Activated CD4-positive, alpha-beta T cell treated with anti-CD3 and anti-CD28 coated beads for 36 hours (primary cell): ENCODE measurements around the gene CFAP43. TPM values are rescaled to one million over a fixed set of nuclear protein-coding genes. Genes with fewer than 3 reads are reported as not detected.

ENCODE experiments used
- ATAC-seq: fragments of 200-7000 bp; cut with Tn5 transposase; one replicate; pipeline ENCODE4 v1.10.0; 2021; ENCODE audit warnings: mild to moderate bottlenecking, moderate library complexity
- CTCF ChIA-PET: fragments of 350-600 bp; sonication (Branson Sonifier 250); formaldehyde crosslinking; loops from one replicate; lab custom pipeline; 2021; ENCODE audit warnings: antibody characterized with exemption; lab: Charles Lee
- POLR2A ChIA-PET: fragments of 350-600 bp; sonication (Branson Sonifier 250); formaldehyde crosslinking; loops from one replicate; lab custom pipeline; 2021; ENCODE audit warnings: antibody characterized with exemption, inconsistent platforms; lab: Charles Lee
- DNase-seq: peaks from one replicate; pipeline ENCODE4 v3.0.0-alpha.2; 2020
- H3K27ac Mint-ChIP-seq: one replicate; pipeline ENCODE4 v1.8.0; 2021; ENCODE audit warnings: mixed read lengths
- H3K27me3 Mint-ChIP-seq: one replicate; pipeline ENCODE4 v1.8.0; 2021; ENCODE audit warnings: mixed read lengths
- H3K36me3 Mint-ChIP-seq: one replicate; pipeline ENCODE4 v1.8.0; 2021; ENCODE audit warnings: low read depth, mixed read lengths
- H3K4me1 Mint-ChIP-seq: one replicate; pipeline ENCODE4 v1.8.0; 2021; ENCODE audit warnings: mixed read lengths
- H3K4me3 Mint-ChIP-seq: one replicate; pipeline ENCODE4 v1.8.0; 2021; ENCODE audit warnings: mild to moderate bottlenecking, moderate library complexity, mixed read lengths
- H3K9me3 Mint-ChIP-seq: one replicate; pipeline ENCODE4 v1.8.0; 2021; ENCODE audit warnings: low read depth, mixed read lengths
- intact Hi-C, 2 experiments: fragments of 100-400 bp; cut with DNase I in 1 of 2; cut with micrococcal nuclease in 1 of 2; formaldehyde crosslinking; loops; one replicate each; pipeline versions ENCODE4 v1.14.2 to v1.15.1; 2022 to 2024; cut with DNase I, micrococcal nuclease
- total RNA-seq, 2 experiments: library from RNA; stranded (reverse); gene quantifications; one replicate each; pipeline ENCODE4 v1.2.3, GENCODE V29; 2021

Gene CFAP43
- total RNA-seq, 2 experiments from 2014 or later: 0.09 TPM

- H3K27ac Mint-ChIP-seq: no peak overlapping the region
- H3K36me3 Mint-ChIP-seq: no peaks in the 10 kb centered on the region
- H3K4me3 Mint-ChIP-seq: no peak overlapping the region
- no peaks in the 10 kb centered on the region for H3K9me3 Mint-ChIP-seq
- no peak for DNase-seq
- ChIA-PET CTCF (interaction anchor here (2.5 kb wide), 1 partner anchor 20 kb away, joined by 10 read pairs; the partner anchor contains the start of gene SFR1), POLR2A (no interaction called here)
- no peak for ATAC-seq
- peaks cover 2% of the 10 kb centered on the region for H3K27me3 Mint-ChIP-seq
- intact Hi-C loops: no loop called here
- peaks cover 9% of the 10 kb centered on the region for H3K4me1 Mint-ChIP-seq
These were observed 131.4 kb downstream of the CFAP43 start for GRCh38 chr10:104100795-104101194.

- ChIA-PET CTCF (interaction anchor here (2.5 kb wide), 1 partner anchor 21 kb away, joined by 10 read pairs; the partner anchor contains the start of gene SFR1), POLR2A (no interaction called here)
- ATAC-seq: no peak
- H3K36me3 Mint-ChIP-seq: no peaks in the 10 kb centered on the region
- peaks cover 7% of the 10 kb centered on the region for H3K4me1 Mint-ChIP-seq
- intact Hi-C loops: no loop called here
- no peak for DNase-seq
- H3K4me3 Mint-ChIP-seq: no peak overlapping the region
- H3K27me3 Mint-ChIP-seq: peaks cover 2% of the 10 kb centered on the region
- H3K9me3 Mint-ChIP-seq: no peaks in the 10 kb centered on the region
- no peak overlapping the region for H3K27ac Mint-ChIP-seq
These were observed 132.2 kb downstream of the CFAP43 start for GRCh38 chr10:104099941-104100340.

DNA sequence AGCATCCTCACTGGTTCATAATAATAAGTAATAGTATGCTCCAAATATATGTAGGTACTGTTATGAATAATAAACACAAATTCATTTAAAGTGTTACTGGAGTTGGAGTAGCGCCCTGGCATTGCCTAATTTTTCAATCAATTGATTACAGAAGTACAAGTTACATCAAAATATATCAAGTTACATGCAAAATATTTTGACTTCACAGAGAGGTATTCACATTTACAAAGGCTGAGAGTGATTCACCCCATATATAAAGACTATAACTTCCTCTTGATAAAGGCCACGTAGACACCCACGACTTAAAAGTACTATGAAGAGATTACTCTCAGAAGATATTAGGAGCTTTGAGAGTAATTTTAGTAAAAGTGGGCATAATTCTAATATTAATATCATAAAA, 132.9 kb downstream of the CFAP43 start:
- Mint-ChIP-seq H3K36me3 (no peaks in the 10 kb centered on the region), H3K27me3 (peaks cover 2% of the 10 kb centered on the region), H3K27ac (no peak overlapping the region), H3K9me3 (peaks cover 2% of the 10 kb centered on the region), H3K4me3 (no peak overlapping the region), H3K4me1 (peaks cover 4% of the 10 kb centered on the region)
- DNase-seq: no peak
- CTCF ChIA-PET: interaction anchor here (2.5 kb wide), 1 partner anchor 21 kb away, joined by 10 read pairs; the partner anchor contains the start of gene SFR1
- ATAC-seq: no peak
- intact Hi-C loops: no loop called here
- POLR2A ChIA-PET: no interaction called here

DNA sequence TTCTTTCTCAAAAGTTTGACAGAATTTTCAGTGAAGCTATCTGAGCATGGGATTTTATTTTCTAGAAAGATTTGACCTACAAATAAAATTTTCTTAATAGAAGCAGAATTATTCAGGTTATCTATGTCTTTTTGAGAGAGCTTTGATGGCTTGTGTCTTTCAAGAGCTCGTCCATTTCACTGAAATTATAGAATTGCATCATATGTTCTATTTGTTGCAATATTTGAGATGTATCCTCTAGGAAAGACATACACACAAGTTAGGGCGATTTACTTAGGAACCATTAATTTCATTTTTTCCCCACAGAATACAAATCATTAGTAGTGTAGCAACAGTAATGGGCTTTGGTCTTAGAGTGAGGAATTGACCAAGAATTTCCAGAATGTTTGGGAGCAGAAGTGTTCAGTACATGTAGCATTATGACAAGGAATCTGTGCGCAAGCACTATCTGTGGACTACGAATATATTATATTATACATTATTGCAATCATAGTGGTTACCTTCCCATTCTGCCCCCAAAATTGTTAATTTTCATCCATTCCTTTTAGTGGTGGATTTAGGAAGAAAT, 133.7 kb downstream of the CFAP43 start:
- peaks cover 4% of the 10 kb centered on the region for H3K9me3 Mint-ChIP-seq
- ChIA-PET CTCF (interaction anchor here (0.7 to 1.0 kb wide), 2 partner anchors 9 to 24 kb away, joined by 3 read pairs; partner anchors contain the start of gene SFR1), POLR2A (no interaction called here)
- H3K4me1 Mint-ChIP-seq: peaks cover 12% of the 10 kb centered on the region
- H3K36me3 Mint-ChIP-seq: no peaks in the 10 kb centered on the region
- H3K27me3 Mint-ChIP-seq: peaks cover 2% of the 10 kb centered on the region
- no peak for ATAC-seq
- no peak overlapping the region for H3K27ac Mint-ChIP-seq
- intact Hi-C loops: no loop called here
- H3K4me3 Mint-ChIP-seq: no peak overlapping the region
- no peak for DNase-seq

GRCh38 chr10:104096692-104097091, 135.5 kb downstream of the CFAP43 start:
- DNase-seq (no peak), ATAC-seq (no peak)
- Mint-ChIP-seq H3K27ac (no peak overlapping the region), H3K9me3 (peaks cover 5% of the 10 kb centered on the region), H3K36me3 (no peaks in the 10 kb centered on the region), H3K4me1 (peaks cover 12% of the 10 kb centered on the region), H3K27me3 (no peaks in the 10 kb centered on the region), H3K4me3 (no peak overlapping the region)
- intact Hi-C loops: no loop called here
- CTCF ChIA-PET: interaction anchor here (1.7 kb wide), 1 partner anchor 26 kb away, joined by 4 read pairs; the partner anchor contains the start of gene SFR1
- POLR2A ChIA-PET: no interaction called here

- H3K4me1 Mint-ChIP-seq: peaks cover 19% of the 10 kb centered on the region
- CTCF ChIA-PET: no interaction called here
- H3K27me3 Mint-ChIP-seq: no peaks in the 10 kb centered on the region
- H3K4me3 Mint-ChIP-seq: no peak overlapping the region
- DNase-seq: no peak
- intact Hi-C loops: loop anchor here in 1 of 2 experiments (2.0 kb wide), 1 partner anchor 28 kb away; no protein-coding TSS in a partner anchor
- peaks cover 5% of the 10 kb centered on the region for H3K9me3 Mint-ChIP-seq
- no peaks in the 10 kb centered on the region for H3K36me3 Mint-ChIP-seq
- no peak overlapping the region for H3K27ac Mint-ChIP-seq
- POLR2A ChIA-PET: interaction anchor here (0.6 kb wide), 1 partner anchor 88 kb away, joined by 6 read pairs; no protein-coding TSS in a partner anchor
- ATAC-seq: no peak
These were observed 139.4 kb downstream of the CFAP43 start for GRCh38 chr10:104092749-104093148.

DNA sequence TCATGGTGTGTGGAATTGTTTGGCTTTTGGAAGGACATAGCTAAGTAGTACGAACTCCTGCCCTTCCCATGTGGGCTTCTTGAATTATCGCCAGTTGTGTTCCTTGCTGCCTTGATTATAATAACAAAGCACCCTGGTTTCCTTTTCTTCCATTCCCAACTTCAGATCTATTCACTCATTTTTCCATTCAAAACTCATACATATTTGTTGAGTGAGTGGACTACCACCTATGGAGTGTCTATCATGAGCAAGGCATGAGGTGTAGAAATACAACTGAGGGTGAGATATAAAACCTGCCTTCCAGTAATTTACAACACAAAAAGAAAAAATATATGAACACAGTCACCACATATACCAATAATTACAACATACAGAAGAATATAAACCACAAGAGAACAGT, 141.6 kb downstream of the CFAP43 start:
- CTCF ChIA-PET: interaction anchor here (0.6 to 1.6 kb wide), 2 partner anchors 17 to 40 kb away, joined by 3 read pairs; no protein-coding TSS in a partner anchor
- POLR2A ChIA-PET: no interaction called here
- H3K36me3 Mint-ChIP-seq: no peaks in the 10 kb centered on the region
- peaks cover 19% of the 10 kb centered on the region for H3K4me1 Mint-ChIP-seq
- no peak overlapping the region for H3K27ac Mint-ChIP-seq
- no peak overlapping the region for H3K4me3 Mint-ChIP-seq
- ATAC-seq: no peak
- peaks cover 5% of the 10 kb centered on the region for H3K9me3 Mint-ChIP-seq
- no peaks in the 10 kb centered on the region for H3K27me3 Mint-ChIP-seq
- intact Hi-C loops: no loop called here
- no peak for DNase-seq

DNA sequence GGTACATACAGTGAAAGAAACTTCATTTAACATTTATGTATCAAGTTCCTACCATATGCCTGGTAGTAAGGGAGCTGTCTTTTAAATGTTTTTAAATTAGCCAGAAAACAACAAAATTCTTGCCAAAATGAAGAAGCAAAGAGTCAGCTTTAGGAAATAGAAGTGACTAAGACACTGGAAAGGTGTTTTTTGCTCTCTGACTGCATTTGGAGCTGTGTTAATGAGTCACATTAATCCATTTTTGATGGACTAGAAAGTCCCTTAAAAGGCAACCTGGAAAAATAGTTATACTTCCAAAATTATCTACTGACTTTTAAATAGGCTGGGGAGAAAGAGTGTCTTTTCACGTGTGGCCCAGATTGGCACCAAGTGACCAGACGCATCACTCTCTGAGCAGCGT, 142.5 kb downstream of the CFAP43 start:
- H3K27me3 Mint-ChIP-seq: no peaks in the 10 kb centered on the region
- no peak for DNase-seq
- CTCF ChIA-PET: interaction anchor here (0.6 to 1.6 kb wide), 5 partner anchors 9 to 1656 kb away, joined by 3 to 4 read pairs (median 3); no protein-coding TSS in a partner anchor
- peaks cover 3% of the 10 kb centered on the region for H3K9me3 Mint-ChIP-seq
- POLR2A ChIA-PET: no interaction called here
- no peak overlapping the region for H3K4me3 Mint-ChIP-seq
- no peak overlapping the region for H3K27ac Mint-ChIP-seq
- ATAC-seq: no peak
- H3K36me3 Mint-ChIP-seq: no peaks in the 10 kb centered on the region
- H3K4me1 Mint-ChIP-seq: peaks cover 17% of the 10 kb centered on the region
- intact Hi-C loops: no loop called here

DNA sequence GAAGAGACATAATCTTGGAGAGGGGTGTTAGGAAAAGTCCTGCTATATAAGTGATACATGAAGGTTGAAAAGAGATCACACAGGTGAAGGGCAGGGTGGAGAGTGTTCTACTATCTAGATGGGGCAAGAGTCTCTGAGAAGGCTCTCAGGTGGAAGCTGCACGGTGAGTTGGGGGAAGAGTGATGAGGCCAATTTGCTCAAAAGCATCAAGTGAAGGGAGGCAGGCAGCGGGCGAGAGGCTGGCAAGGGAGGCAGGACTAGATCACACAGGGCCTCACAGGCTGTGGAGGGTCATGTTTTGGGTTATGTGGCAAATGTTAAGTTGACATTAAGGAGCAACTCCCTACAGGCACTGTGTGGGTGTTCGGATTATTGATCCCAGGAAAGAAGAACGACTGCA, 143.9 kb downstream of the CFAP43 start:
- no peak for ATAC-seq
- Mint-ChIP-seq H3K9me3 (no peaks in the 10 kb centered on the region), H3K4me1 (peaks cover 8% of the 10 kb centered on the region), H3K4me3 (no peak overlapping the region), H3K36me3 (no peaks in the 10 kb centered on the region), H3K27me3 (no peaks in the 10 kb centered on the region), H3K27ac (no peak overlapping the region)
- intact Hi-C loops: no loop called here
- ChIA-PET POLR2A (no interaction called here), CTCF (no interaction called here)
- DNase-seq: no peak

DNA sequence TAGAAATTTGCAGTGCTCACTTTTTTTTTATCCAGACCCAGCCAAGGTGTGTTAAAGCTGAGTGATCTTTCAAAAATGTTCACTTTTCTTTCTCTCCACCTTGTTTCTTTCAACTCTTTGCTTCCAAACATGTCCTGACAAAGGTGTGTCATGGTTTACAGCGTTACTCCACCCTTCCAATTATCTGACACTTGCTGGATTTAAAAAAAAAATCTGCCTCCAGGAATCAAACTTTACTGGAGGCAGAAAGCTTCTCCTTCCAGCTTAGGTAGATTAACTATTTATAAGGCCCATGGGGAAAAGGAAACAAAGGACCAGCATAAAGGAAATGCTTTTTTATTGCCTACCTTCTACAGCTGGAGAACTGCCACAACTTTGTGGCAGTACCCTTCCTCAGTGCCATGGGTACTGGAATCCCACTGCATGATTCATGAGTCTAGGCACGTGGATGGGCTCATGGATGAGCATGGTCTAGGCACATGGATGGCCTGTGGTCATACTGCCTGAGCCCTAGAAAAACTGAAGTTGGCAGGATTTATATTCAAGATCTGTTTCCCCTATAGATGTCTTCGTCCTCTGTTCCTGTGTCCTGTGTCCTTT, 146.3 kb downstream of the CFAP43 start, which contains the start of gene COL17A1:
Gene COL17A1 (minus strand): TSS at position 80 of the 600 bp plus-strand sequence. CDS start 5,207 bp downstream, outside the sequence.
- Mint-ChIP-seq H3K27ac (no peak within 1 kb of the TSS), H3K27me3 (no peaks in the 10 kb centered on the region), H3K4me3 (no peak within 1 kb of the TSS), H3K4me1 (peaks cover 8% of the 10 kb centered on the region), H3K36me3 (no peaks in the 10 kb centered on the region), H3K9me3 (no peaks in the 10 kb centered on the region)
- DNase-seq (no peak), ATAC-seq (no peak)
- ChIA-PET CTCF (no interaction called here), POLR2A (no interaction called here)
- intact Hi-C loops: no loop called here

DNA sequence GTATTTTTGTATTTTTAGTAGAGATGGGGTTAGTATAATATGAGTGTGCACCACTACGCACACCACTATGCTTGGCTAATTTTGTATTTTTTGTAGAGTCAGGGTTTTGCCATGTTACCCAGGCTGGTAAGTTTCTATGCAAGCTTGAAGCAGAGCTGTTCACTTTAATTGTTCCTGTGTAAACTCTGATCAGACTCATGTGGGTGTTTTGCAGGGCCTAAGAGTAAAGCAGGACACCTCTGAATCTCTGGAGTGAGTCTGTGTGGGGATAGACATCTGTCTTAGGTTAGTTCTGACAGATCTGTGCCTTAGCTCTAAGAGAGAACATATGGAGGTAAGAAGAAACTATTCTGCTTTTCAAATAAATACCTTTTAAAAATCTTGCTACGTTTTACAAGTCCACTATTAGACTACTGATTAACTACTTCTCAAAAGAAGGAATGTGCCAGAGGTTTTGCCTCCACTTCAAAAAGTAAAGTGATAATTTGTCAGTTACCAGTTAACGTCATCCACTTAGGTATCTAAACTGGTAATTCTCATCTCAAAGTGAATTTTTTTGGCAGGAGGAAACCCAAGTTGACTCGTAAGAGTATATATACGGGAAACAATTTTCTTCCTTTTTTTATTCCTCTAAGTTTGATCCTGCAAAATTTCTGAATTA, 147.6 kb downstream of the CFAP43 start:
- ChIA-PET CTCF (interaction anchor here (1.5 kb wide), 1 partner anchor 11 kb away, joined by 4 read pairs; no protein-coding TSS in a partner anchor), POLR2A (no interaction called here)
- intact Hi-C loops: loop anchor here in 1 of 2 experiments (5.0 kb wide), 1 partner anchor 197 kb away; no protein-coding TSS in a partner anchor
- Mint-ChIP-seq H3K36me3 (no peaks in the 10 kb centered on the region), H3K27ac (no peak overlapping the region), H3K9me3 (no peaks in the 10 kb centered on the region), H3K4me3 (no peak overlapping the region), H3K4me1 (peaks cover under 1% of the 10 kb centered on the region), H3K27me3 (no peaks in the 10 kb centered on the region)
- DNase-seq (no peak), ATAC-seq (no peak)
